HL-60 (cell line): ENCODE results near the gene SPSB3.

Experiments used
- DNase-seq, 2 experiments: peaks; one replicate each; pipeline ENCODE4 v3.0.0-alpha.2; 2010 to 2020; ENCODE audit warnings: low read depth in 1 of 2, low spot score in 1 of 2
- H3K27ac ChIP-seq: fragments of 250-450 bp; sonication (Bioruptor Pico); replicated peaks from 2 replicates; pipeline ENCODE4 v1.5.1; 2020; ENCODE audit warnings: mild to moderate bottlenecking, moderate library complexity
- H3K27me3 ChIP-seq: fragments of 250-450 bp; sonication (Bioruptor Pico); 2 replicates; pipeline ENCODE4 v1.5.1; 2021; ENCODE audit warnings: mild to moderate bottlenecking, moderate library complexity; ENCODE audit not compliant: insufficient read depth, poor library complexity, severe bottlenecking
- H3K4me3 ChIP-seq: replicated peaks from 2 replicates; pipeline ENCODE4 v1.5.1; 2011; ENCODE audit warnings: mild to moderate bottlenecking, control low read depth, low read length; ENCODE audit not compliant: insufficient read depth
- CTCF ChIP-seq: IDR thresholded peaks from one replicate; pipeline ENCODE4 v1.5.1; 2011; ENCODE audit warnings: low read length, control low read depth, inconsistent platforms; ENCODE audit not compliant: insufficient read depth
- GABPA ChIP-seq: IDR thresholded peaks from 2 replicates; pipeline ENCODE4 v1.6.1; 2012; ENCODE audit warnings: low read depth
- POLR2AphosphoS5 ChIP-seq: IDR thresholded peaks from 2 replicates; pipeline ENCODE4 v1.6.1; 2012; ENCODE audit warnings: low read depth
- SPI1 ChIP-seq: IDR thresholded peaks from 2 replicates; pipeline ENCODE4 v1.6.1; 2012; ENCODE audit warnings: low read depth, mild to moderate bottlenecking, borderline replicate concordance
- TF ChIP-seq, protein P1 (sequence below): IDR thresholded peaks from 2 replicates; pipeline ENCODE4 v1.6.1; 2012; ENCODE audit warnings: low read depth; ENCODE audit not compliant: insufficient replicate concordance

Gene SPSB3

DNA sequence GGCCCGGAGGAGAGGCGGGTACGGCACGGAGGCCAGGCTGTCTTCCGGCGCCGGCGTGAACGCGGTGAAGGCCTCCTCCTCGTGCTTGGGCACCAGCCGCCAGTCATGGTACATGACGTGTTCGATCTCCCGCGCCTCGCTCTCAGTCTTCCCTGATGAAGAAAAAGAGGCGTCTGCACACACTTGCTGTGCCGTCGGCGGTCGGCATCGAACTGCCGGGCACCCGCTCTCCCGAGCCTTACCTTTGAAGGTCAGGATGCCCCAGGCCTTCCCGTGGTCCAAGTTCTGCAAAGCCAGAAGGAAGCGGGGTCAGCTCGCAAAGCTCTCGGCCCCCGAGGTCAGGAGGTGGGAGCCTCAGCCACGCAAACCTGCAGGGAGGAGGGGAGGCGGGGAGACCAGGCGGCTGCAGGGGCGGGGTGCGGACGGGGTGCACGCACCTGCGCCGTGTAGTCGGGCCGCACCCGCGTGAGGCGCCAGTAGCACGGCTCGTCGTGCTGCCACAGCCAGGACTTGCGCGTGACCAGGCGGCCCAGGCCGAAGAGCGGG lies 9.9 kb downstream of the SPSB3 start, which contains the start of gene EME2:
Gene EME2, plus strand, starts transcription at position 449 of the 546 bp plus-strand sequence. CDS start 418 bp downstream, outside the sequence.
- Histone ChIP-seq H3K4me3 (peak within 1 kb of the TSS; percentile 96), H3K27ac (peak within 1 kb of the TSS; percentile 91), H3K27me3 (no peaks in the 10 kb centered on the region)
- DNase-seq: peak; percentile 59 to 79
- TF ChIP-seq POLR2AphosphoS5: no peak
- no peak for TF ChIP-seq GABPA
- TF ChIP-seq SPI1: no peak
- TF ChIP-seq, protein P1, sequence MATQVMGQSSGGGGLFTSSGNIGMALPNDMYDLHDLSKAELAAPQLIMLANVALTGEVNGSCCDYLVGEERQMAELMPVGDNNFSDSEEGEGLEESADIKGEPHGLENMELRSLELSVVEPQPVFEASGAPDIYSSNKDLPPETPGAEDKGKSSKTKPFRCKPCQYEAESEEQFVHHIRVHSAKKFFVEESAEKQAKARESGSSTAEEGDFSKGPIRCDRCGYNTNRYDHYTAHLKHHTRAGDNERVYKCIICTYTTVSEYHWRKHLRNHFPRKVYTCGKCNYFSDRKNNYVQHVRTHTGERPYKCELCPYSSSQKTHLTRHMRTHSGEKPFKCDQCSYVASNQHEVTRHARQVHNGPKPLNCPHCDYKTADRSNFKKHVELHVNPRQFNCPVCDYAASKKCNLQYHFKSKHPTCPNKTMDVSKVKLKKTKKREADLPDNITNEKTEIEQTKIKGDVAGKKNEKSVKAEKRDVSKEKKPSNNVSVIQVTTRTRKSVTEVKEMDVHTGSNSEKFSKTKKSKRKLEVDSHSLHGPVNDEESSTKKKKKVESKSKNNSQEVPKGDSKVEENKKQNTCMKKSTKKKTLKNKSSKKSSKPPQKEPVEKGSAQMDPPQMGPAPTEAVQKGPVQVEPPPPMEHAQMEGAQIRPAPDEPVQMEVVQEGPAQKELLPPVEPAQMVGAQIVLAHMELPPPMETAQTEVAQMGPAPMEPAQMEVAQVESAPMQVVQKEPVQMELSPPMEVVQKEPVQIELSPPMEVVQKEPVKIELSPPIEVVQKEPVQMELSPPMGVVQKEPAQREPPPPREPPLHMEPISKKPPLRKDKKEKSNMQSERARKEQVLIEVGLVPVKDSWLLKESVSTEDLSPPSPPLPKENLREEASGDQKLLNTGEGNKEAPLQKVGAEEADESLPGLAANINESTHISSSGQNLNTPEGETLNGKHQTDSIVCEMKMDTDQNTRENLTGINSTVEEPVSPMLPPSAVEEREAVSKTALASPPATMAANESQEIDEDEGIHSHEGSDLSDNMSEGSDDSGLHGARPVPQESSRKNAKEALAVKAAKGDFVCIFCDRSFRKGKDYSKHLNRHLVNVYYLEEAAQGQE: no peak
- TF ChIP-seq CTCF: no peak

- H3K4me3 ChIP-seq: peak overlapping the region; percentile 96
- peak overlapping the region; percentile 91 for H3K27ac ChIP-seq
- peak in 1 of 2 experiments; percentile 27 for DNase-seq
- TF ChIP-seq SPI1: peak; percentile 28; the same call in 1 of the 2 replicates
- TF ChIP-seq POLR2AphosphoS5: no peak; the same call in 1 of the 2 replicates
- no peaks in the 10 kb centered on the region for H3K27me3 ChIP-seq
Observed at GRCh38 chr16:1771864-1772361, 10.5 kb downstream of the SPSB3 start.

DNA sequence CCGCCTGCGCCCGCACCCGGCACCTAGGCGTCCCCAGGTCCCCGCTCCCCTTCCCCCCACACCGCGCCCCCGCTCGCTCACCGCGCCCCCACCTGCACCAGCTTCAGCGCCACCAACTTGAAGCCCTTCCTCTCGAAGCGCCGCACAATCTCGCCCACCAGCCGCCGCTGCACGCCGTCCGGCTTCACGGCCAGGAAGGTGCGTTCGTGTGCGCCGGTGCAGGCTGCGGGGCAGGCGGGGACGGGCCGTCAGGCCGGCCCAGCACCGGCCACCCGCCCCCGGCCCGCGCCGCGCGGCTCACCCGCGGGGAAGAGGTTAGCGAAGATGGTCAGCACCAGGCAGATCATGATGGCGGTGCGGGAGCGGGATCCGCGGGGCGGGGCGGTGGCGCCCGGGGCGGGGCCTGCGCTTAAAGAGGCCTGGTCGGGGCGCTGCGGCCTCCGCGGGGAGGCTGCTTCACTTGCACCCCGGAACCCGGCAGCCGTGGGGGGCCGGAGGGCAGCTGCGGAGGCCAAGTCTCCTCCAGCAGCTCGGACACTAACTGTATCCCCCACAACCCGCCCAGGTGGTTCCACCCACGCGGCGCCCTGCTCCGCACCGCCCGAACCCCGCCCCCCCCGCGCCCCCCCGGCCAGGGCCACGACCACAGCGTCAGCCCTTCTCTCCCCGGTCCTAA lies 11.0 kb downstream of the SPSB3 start, which contains the start of gene NME3:
Gene NME3, minus strand, starts transcription at position 356 of the 676 bp plus-strand sequence. Its CDS starts 9 bp downstream, at position 347.
- peak; percentile 75 to 78 for DNase-seq
- TF ChIP-seq, protein P1: no peak
- TF ChIP-seq SPI1 (no peak), GABPA (no peak), CTCF (no peak)
- Histone ChIP-seq H3K4me3 (peak within 1 kb of the TSS; percentile 96), H3K27me3 (no peaks in the 10 kb centered on the region), H3K27ac (peak within 1 kb of the TSS; percentile 91)
